C4-2B (cell line): ENCODE data around the gene THAP3.

Source experiments
- H3K27ac ChIP-seq: fragments of 450-650 bp; 2 replicates; pipeline ENCODE4 v1.5.1; 2017
- ZFX ChIP-seq: fragments of 450-650 bp; IDR thresholded peaks from 2 replicates; pipeline ENCODE4 v1.6.1; 2017
- TF ChIP-seq, protein P1 (sequence below): fragments of 450-650 bp; conservative IDR thresholded peaks from 2 replicates; pipeline ENCODE4 v1.5.1; 2017; ENCODE audit warnings: mild to moderate bottlenecking

Gene THAP3

GRCh38 chr1:6627841-6628545, 3.3 kb downstream of the THAP3 start:
- no peak for TF ChIP-seq ZFX
- TF ChIP-seq, protein P1, sequence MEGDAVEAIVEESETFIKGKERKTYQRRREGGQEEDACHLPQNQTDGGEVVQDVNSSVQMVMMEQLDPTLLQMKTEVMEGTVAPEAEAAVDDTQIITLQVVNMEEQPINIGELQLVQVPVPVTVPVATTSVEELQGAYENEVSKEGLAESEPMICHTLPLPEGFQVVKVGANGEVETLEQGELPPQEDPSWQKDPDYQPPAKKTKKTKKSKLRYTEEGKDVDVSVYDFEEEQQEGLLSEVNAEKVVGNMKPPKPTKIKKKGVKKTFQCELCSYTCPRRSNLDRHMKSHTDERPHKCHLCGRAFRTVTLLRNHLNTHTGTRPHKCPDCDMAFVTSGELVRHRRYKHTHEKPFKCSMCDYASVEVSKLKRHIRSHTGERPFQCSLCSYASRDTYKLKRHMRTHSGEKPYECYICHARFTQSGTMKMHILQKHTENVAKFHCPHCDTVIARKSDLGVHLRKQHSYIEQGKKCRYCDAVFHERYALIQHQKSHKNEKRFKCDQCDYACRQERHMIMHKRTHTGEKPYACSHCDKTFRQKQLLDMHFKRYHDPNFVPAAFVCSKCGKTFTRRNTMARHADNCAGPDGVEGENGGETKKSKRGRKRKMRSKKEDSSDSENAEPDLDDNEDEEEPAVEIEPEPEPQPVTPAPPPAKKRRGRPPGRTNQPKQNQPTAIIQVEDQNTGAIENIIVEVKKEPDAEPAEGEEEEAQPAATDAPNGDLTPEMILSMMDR, result no peak

GRCh38 chr1:6628971-6629479, 4.4 kb downstream of the THAP3 start:
- TF ChIP-seq, protein P1, result no peak
- TF ChIP-seq ZFX, result no peak
- H3K27ac ChIP-seq, result no peak overlapping the region

More at GRCh38 chr1:6627841-6628545, 3.3 kb downstream of the THAP3 start:
- H3K27ac ChIP-seq, result no peak overlapping the region

DNA sequence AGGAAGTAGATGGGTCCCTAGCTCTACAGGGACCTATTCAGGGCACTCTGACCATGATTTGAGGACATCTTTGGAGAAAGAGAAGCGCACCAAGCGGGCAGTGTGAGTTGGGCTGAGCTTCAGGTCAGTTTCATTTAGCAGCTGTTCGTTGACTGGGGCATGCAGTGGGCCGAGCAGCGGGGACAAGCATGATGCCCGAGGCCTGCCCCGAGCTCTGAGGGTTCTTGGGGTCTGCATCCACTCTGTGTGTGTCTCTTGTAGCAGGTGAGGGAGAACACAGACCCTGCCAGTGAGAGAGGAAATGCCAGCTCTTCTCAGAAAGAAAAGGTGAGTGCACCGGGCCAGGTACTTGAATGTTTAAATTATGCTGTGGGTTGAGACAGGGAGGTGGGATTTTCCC, 5.4 kb downstream of the THAP3 start:
- H3K27ac ChIP-seq, result no peak overlapping the region
- TF ChIP-seq, protein P1, result no peak
- TF ChIP-seq ZFX, result no peak

- no peak overlapping the region for H3K27ac ChIP-seq
- TF ChIP-seq, protein P1, result no peak
- TF ChIP-seq ZFX, result no peak
Measured at GRCh38 chr1:6631058-6631457, 6.4 kb downstream of the THAP3 start.

GRCh38 chr1:6632588-6633514, 8.2 kb downstream of the THAP3 start:
- H3K27ac ChIP-seq, result no peak overlapping the region
- TF ChIP-seq, protein P1, result no peak
- no peak for TF ChIP-seq ZFX

DNA sequence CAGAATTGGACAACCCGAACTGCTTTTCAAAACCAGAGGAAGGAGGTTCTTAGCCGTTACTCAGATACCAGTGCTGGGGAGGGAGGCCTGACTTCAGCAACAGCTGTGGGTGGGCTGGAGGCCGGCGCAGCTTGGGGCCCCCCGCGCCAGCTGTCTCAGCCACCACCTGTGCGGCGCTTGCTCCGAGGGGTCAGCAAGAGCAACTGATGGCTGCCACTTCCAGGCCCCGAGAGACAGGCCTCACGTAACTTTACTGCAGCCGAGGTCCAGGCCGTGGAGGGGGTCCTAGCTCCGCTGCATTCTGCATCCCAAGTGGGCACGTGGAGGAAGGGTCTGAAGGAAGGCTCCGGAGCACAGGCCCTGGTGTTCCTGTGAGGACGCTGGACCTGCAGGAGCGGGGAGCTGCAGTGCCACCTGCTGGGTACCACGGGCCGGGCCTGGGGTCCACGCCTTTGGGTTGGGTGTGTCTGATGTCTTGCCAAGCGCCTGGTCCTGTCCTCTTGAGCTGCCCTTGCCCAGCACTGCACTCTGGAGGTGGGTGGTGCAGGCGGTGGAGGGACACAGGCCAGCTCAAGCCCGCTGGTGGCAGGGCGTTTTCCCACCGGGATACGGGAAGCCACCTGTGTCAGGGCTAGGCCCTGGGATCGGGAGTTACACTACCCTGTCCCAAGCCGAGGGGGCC, 9.8 kb downstream of the THAP3 start:
- TF ChIP-seq, protein P1, result no peak; the same call in 1 of the 2 replicates
- TF ChIP-seq ZFX, result no peak
- no peak overlapping the region for H3K27ac ChIP-seq
